Hematopoietic multipotent progenitor cell treated with erythropoietin and hydrocortisone succinate and interleukin-3 and kit ligand, for 17 days (in vitro differentiated cells): ENCODE results near the gene RAPGEF1.

Experiments
- DNase-seq: peaks from one replicate; pipeline ENCODE4 v3.0.0-alpha.2; 2015; ENCODE audit warnings: low spot score

Gene RAPGEF1

GRCh38 chr9:131582466-131583336, 157.2 kb downstream of the RAPGEF1 start:
- DNase-seq = no peak

DNA sequence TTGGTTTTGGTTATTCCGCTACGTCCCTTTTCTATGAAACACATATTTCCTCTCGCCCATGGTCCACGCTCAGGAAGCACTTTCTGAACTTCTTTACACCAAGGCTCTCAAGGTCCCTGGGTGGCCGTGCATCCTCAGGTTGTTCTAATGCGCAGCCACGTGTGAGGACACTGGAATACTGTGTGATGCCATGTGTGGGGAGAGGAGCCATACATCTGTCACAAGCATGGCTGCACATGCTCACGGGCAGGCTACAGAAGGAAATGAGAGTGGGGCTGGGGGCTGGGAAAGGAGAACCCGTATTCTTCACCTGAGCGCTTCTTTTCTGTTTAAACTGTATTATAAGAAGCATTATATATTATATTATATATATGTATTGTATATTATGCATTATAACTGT, 157.8 kb downstream of the RAPGEF1 start:
- DNase-seq = no peak

- no peak for DNase-seq
These were observed 159.5 kb downstream of the RAPGEF1 start for GRCh38 chr9:131580358-131580757.

- DNase-seq = no peak
These were observed 160.1 kb downstream of the RAPGEF1 start for GRCh38 chr9:131579789-131580211.

GRCh38 chr9:131578731-131579504, 161.0 kb downstream of the RAPGEF1 start:
- no peak for DNase-seq

GRCh38 chr9:131578021-131578420, 161.9 kb downstream of the RAPGEF1 start:
- no peak for DNase-seq

DNA sequence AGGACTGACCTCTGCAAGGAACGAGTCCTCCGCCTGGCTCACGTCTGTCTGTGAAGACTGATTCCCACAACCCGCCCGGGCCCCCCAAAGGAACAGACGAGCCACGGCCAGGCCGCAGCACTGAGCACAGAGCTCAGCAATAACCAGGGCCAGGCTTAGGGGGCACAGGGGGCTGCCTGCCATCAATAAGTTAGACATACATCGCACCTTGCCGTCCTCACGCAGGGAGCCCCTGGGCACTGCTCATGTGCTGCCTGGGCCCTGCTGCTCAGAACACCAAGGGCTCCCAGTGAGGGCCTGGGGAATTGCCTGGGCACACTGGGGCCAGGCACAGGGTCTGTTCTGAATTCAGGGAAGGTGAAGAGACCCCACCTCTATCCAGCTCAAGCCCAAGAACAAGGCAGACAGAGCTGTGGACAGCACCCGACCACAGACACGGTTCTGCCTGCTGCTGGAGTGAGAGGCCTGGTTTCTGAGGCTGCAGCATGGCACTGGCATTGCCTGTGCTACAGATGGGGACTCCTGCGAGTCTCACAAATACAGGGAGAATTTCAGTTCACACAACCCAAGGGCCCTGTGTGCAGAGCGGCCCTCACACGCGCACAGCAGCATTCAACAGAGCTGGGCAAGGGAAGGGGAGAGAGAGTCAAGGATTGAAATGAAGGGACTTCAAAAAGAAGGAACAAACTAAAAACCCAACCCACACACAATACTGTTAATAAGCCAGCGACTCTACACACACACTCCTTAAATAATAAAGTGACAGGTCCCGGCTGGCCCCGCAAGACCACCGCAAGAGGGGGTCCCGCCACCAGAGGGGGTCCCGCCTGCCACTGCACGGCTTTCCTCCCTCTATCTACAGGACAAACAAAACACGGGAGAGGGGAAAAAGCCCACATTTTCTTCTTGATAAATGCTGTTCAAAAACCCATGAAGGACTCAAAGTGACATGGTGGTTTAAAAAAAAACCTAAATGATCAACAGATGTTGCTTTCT, 162.6 kb downstream of the RAPGEF1 start:
- no peak for DNase-seq

DNA sequence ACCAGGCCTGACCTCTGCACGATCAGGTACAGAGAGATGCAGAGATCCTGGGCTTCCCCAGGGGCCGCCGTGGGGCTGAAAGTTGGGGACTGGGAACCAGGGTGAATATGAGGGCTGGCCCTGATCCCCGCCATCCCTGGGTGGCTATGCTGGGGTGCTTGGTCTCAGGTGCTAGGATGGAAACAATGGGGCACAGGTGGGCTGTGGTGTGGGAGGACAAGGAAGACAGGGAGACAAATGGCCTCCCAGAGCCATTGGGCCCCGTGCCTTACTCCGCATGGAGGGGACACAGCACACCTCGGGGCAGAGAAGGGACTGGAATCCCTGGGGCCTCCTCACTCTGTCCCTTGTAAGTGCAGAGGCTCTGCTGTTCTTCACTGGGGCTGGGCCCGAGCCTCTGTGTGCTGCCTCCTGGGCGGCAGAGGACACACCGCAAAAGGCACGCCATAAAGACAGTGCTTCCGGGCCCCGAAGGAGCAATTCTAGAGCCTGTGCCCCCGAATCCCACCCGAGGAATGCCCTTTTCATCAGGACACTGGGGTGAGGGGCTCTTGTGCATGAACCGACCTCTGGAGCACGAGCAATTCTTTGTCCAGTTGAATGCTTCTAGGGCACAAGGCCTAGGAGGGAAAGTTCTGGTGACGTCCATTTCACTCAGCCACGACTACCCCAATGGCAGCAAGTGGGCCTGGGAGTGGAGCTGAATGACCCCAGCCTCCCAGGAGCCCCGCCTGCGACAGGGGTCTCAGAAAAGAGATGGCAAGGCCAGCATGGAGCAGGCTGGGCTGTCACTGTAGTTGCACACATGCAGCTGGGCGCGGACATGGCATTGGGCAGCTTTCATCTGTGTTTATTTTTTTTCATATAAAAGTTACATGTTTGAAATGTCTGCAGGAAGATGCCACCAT, 163.7 kb downstream of the RAPGEF1 start:
- DNase-seq = no peak

DNA sequence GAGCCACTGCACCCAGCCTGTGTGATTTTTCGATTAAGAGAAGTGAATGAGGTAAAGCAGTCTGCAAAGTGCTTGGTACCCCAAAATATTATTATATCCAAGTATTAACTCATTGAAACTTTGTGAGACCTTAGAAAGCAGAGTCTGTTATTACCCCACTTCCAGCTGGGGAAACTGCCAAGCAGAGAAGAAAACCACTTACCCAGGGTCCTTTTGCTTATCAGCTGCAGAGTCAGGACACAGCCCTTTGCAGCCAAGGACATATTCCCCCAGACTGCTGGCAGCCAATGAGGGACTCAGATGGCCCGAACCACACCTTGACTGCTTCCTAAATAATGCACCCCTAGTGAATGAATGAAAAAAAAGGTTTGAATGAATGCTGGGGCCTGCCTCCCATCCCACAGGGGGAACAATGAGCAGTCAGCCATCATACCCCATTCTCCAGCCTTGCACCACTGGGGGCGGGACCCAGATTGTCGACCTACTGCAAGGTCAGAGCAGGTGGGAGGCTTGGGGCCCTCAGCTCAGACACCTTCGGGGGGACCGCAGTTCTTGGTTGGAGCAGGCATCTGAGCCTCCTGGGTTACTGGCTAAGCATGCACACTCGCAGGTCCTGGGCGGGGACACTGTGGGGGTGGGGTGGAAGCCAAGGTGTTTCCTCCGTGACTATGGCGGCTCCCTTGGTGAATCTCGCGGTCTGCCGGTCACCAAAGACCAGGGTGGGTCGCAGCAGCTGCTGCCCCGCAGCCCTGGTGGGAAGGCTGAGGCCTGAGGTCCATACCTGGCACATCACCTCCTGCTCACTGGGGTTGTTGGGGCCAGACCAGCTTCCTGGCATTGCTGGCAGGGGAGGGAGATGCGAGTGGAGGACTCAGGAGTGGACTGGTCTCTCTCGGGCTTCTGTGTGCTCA, 164.9 kb downstream of the RAPGEF1 start:
- no peak for DNase-seq

GRCh38 chr9:131567910-131568309, 172.0 kb downstream of the RAPGEF1 start:
- DNase-seq = no peak

- no peak for DNase-seq
These were observed 173.7 kb downstream of the RAPGEF1 start for GRCh38 chr9:131566158-131566557.

DNA sequence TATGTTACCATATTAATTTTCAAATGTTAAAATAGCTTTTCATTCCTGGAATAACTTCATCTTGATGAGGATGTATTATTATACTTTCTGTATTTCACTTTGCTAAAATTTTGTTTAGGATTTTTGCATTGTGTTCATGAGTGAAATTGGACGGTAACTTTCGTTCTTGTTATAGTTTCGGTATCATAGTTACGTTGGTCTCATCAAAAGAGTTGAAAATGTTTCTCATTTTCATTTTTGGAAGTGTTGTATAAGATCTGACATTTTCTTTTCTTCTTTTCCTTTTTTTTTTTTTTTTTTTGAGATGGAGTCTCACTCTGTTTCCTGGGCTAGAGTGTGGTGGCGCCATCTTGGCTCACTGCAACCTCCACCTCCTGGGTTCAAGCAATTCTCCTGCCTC, 174.5 kb downstream of the RAPGEF1 start:
- DNase-seq = no peak

DNA sequence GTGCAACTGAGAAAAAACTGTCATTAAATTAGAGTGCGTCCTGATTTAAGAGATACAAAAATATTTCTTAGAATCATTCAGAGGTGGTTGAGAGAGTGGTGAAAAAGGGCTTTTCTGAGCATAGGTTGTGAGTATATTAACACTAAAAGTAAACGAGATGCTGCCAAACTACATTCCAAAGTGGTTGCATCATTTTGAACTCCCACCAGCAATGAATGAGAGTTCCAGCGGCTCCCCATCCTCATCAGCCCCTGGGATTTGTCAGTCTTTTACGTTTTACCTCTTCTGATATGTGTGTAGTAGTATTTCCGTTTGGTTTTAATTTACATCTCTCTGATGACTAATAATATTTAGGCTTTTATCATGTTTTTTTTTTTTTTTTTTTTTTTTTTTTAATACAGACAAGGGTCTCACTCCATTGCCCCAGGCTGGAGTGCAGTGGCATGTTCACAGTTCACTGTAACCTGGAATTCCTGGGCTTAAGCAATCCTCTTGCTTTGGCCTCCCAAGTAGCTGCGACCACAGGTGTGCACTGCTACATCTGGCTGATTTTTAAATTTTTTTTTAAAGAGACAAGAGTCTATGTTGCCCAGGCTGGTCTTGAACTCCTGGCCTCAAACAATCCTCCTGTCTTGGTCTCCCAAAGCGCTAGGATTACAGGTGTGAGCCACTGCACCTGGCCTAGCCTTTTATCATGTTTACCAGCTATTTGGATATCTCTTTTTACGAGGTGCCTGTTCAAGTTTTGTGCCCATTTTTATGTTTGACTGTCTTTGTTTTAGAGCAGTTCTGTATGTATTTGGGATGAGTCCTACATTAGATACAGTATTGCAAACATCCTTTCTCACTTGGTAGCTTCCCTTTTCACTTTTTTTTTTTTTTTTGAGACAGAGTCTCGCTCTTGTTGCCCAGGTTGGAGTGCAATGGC, 177.6 kb downstream of the RAPGEF1 start:
- no peak for DNase-seq

GRCh38 chr9:131559421-131560000, 180.4 kb downstream of the RAPGEF1 start:
- DNase-seq = no peak

DNA sequence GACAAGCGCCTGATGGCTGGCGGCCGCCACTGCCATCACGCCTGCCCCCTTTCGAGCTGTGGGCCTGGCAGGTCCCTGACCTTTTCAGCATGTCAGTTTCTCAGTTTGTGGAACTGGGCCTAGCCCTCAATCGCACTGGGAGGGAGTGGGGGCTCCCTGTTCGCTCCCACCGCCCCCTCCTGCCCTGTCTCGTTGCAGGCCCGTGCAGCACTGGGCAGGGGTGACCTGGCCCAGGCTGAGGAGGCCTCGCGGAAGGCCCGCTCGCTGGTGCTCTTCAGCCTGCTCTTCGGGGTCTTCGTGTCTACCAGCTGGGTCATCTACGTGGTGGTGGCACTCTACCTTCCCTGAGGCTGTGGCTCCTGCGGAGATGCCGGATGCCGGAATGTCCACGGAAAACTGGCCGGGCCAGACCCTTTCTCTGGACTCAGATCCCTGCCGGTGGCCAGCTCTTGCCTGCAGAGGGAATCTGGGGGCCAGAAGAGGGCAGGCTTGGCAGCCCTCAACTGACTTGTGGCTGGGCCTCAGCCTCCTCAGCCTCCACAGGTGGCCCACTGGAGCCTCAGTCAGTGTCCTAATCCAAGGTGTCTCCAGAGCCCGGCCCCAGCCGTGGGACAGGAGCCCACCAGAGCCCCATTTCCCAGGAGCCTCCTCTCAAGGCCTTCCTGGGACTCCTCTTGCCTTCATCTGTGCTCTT, 181.9 kb downstream of the RAPGEF1 start:
- no peak for DNase-seq

GRCh38 chr9:131555841-131556673, 183.8 kb downstream of the RAPGEF1 start:
- DNase-seq = no peak

DNA sequence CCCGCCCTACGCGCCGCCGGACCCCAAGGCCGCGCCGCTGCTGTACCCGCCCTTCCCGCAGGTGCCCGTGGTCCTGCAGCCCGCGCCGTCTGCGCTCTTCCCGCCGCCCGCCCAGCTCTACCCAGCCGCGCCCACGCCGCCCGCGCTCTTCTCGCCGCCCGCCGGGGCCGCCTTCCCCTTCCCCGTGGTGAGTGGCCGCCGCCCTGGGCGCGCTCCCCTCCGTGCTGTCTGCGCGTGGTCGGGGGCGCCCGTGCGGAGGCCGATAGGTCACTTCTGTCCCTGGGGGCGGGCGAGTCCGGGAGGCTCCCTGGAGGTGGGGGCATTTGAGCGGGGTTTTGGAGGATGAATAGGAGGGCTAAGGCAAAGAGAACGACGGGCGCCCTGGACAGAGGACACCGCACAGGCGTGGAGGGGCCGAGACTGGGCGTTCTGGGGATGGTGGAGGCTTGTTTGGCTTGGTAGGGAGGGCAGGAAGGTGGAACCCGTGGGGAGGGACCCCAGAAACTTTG, 185.0 kb downstream of the RAPGEF1 start:
- no peak for DNase-seq
